ENCODE data around the gene TBC1D19. TPM values are rescaled to one million over a fixed set of nuclear protein-coding genes. Genes with fewer than 3 reads are reported as not detected.
A peak's percentile ranks its signal among the peaks of the same experiment; 100 is the strongest.

Gene TBC1D19
- polyA plus RNA-seq, 6 donors from 2014 or later, result 2.1 to 13.7 (median 3.7) TPM

DNA sequence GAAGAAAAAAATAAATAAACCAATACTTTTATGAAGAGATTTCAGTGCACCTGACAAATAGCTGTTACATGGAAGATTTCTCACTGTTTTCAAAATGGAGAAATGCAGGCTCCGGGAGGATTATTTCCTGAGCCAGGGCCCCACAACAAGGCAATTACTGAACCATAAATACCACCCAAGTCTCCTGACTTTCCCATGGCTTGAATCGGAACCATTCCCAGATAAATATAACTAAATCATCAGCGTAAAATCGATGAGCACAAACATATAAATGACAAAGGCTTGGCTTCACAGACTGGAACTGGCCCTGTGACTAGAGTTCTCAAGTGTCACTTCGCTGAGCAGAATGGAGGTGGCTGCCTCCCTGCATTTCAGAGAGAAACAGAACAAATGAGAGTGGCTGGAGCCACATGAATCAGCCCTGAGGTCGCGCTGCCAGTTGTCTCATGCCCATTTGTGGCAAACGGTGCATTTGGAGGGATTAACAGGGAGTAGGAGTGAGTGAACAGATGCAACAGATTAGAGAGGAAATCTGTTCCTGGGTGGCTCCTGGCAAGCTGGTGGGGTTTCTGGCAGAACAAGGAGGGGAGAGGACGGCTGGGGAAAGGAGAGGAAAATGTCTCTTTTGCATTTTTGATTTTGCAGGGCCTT, 219.5 kb downstream of the TBC1D19 start:
- ATAC-seq (ENCODE audit: low read depth in 2 of 2) (no peak), DNase-seq (no peak)
- H3K9me3 Mint-ChIP-seq, result peaks cover 3 to 18% (median 4%) of the 10 kb centered on the region in 7 donors
- H3K27ac Mint-ChIP-seq, result peak overlapping the region in 2 of 6 donors; percentile 6 to 16
- peaks cover 0 to 17% (median 5%) of the 10 kb centered on the region in 3 donors for H3K27me3 Mint-ChIP-seq
- H3K4me1 Mint-ChIP-seq, result peaks cover 25 to 37% (median 31%) of the 10 kb centered on the region in 3 donors
- no peaks in the 10 kb centered on the region for H3K36me3 Mint-ChIP-seq
- H3K4me3 Mint-ChIP-seq, result no peak overlapping the region

DNA sequence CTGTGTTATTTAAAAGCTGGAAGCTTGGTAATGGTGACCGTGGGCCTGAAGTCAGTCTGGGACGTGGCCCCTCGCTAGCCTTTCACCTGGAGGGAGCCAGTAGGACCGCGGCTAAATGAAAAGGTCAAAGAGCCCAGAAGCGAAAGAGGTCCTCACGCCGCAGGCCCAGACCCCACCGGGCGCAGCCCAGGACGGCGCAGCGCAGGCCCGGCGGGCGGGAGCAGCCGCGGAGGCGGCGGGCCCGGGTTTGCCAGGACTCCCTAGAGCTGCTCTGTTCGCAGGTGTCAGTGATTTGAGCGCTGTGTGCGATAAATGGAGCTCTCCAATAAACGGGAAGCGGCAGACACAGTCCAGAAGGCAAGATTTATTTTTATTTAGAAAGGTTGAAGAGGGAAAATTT, 220.6 kb downstream of the TBC1D19 start:
- H3K4me1 Mint-ChIP-seq, result peaks cover 28 to 46% (median 39%) of the 10 kb centered on the region in 3 donors
- peaks cover 8 to 25% (median 15%) of the 10 kb centered on the region in 3 donors for H3K27me3 Mint-ChIP-seq
- H3K27ac Mint-ChIP-seq, result peak overlapping the region in 1 of 6 donors; percentile 70
- ATAC-seq (ENCODE audit: low read depth in 2 of 2) (no peak), DNase-seq (no peak)
- H3K36me3 Mint-ChIP-seq, result no peaks in the 10 kb centered on the region
- peaks cover 0 to 12% (median 4%) of the 10 kb centered on the region in 7 donors for H3K9me3 Mint-ChIP-seq
- peak overlapping the region in 2 of 8 donors; percentile 35 to 64 for H3K4me3 Mint-ChIP-seq

GRCh38 chr4:26804925-26805324, 221.0 kb downstream of the TBC1D19 start:
- H3K4me1 Mint-ChIP-seq, result peaks cover 33 to 51% (median 44%) of the 10 kb centered on the region in 3 donors
- peak overlapping the region in 2 of 8 donors; percentile 35 to 64 for H3K4me3 Mint-ChIP-seq
- peak overlapping the region in 1 of 6 donors; percentile 70 for H3K27ac Mint-ChIP-seq
- DNase-seq, result no peak
- H3K36me3 Mint-ChIP-seq, result no peaks in the 10 kb centered on the region
- peaks cover 0 to 10% (median 0%) of the 10 kb centered on the region in 7 donors for H3K9me3 Mint-ChIP-seq
- ATAC-seq (ENCODE audit: low read depth in 2 of 2), result no peak
- peaks cover 13 to 30% (median 20%) of the 10 kb centered on the region in 3 donors for H3K27me3 Mint-ChIP-seq

Other genes with a start within 250 kb of the TBC1D19 start
- not detected for gene CCKAR, start 93.6 kb upstream of the TBC1D19 start, polyA plus RNA-seq (ENCODE audit: low read depth in 6 of 6)